PFSK-1 (cell line): ENCODE data around the gene UST.

Experiments
- FOXP2 ChIP-seq: optimal IDR thresholded peaks from 2 replicates; pipeline ENCODE3; 2011; ENCODE audit warnings: borderline replicate concordance, control low read depth, inconsistent platforms; ENCODE audit not compliant: insufficient read depth; ENCODE audit errors: extremely low read length, extremely low read depth
- POLR2AphosphoS5 ChIP-seq: IDR thresholded peaks from 2 replicates; pipeline ENCODE4 v1.6.1; 2012; ENCODE audit warnings: low read depth, mild to moderate bottlenecking, control low read depth, low read length, moderate library complexity
- SIN3A ChIP-seq: IDR thresholded peaks from 2 replicates; pipeline ENCODE4 v1.6.1; 2012; ENCODE audit warnings: mild to moderate bottlenecking, low read length, moderate library complexity, borderline replicate concordance; ENCODE audit not compliant: insufficient read depth
- TAF1 ChIP-seq: IDR thresholded peaks from 2 replicates; pipeline ENCODE4 v1.6.1; 2012; ENCODE audit warnings: low read length, control low read depth, borderline replicate concordance; ENCODE audit not compliant: insufficient read depth
- TF ChIP-seq, protein P1 (sequence below), 2 experiments: IDR thresholded peaks; 2 replicates each; pipeline versions ENCODE4 v1.6.1 to v1.8.0; 2011 to 2012; ENCODE audit warnings: low read depth in 2 of 2, low read length in 2 of 2, control low read depth in 1 of 2, inconsistent platforms in 1 of 2, mild to moderate bottlenecking in 1 of 2, moderate library complexity in 1 of 2; ENCODE audit not compliant: insufficient read depth in 1 of 2

The UST gene

DNA sequence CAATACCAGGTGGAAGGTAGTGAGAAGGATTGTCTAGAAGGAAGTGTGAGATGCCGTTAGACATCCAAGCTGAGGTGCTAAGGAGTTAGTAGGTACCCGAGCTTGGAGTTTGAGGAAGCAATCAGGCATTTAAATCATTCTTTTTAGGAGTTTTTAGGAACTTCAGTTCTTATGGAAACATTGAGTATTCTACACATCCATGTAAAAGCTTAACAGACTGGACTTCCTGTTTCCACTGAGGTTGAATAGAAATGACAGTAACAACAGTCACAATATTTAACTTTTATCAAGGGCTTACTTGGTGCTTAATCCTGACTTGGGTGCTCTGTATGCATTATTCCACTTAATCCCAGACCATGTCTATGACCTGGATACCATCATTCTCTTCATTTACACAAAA, 136.4 kb downstream of the UST start:
- TF ChIP-seq, protein P1, sequence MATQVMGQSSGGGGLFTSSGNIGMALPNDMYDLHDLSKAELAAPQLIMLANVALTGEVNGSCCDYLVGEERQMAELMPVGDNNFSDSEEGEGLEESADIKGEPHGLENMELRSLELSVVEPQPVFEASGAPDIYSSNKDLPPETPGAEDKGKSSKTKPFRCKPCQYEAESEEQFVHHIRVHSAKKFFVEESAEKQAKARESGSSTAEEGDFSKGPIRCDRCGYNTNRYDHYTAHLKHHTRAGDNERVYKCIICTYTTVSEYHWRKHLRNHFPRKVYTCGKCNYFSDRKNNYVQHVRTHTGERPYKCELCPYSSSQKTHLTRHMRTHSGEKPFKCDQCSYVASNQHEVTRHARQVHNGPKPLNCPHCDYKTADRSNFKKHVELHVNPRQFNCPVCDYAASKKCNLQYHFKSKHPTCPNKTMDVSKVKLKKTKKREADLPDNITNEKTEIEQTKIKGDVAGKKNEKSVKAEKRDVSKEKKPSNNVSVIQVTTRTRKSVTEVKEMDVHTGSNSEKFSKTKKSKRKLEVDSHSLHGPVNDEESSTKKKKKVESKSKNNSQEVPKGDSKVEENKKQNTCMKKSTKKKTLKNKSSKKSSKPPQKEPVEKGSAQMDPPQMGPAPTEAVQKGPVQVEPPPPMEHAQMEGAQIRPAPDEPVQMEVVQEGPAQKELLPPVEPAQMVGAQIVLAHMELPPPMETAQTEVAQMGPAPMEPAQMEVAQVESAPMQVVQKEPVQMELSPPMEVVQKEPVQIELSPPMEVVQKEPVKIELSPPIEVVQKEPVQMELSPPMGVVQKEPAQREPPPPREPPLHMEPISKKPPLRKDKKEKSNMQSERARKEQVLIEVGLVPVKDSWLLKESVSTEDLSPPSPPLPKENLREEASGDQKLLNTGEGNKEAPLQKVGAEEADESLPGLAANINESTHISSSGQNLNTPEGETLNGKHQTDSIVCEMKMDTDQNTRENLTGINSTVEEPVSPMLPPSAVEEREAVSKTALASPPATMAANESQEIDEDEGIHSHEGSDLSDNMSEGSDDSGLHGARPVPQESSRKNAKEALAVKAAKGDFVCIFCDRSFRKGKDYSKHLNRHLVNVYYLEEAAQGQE (IDR thresholded peaks at IDR 0.05; ENCODE audit: insufficient read depth in 1 of 2, low read depth in 2 of 2, low read length in 2 of 2): no peak
- no peak for TF ChIP-seq FOXP2
- TF ChIP-seq TAF1: no peak
- TF ChIP-seq SIN3A: no peak
- no peak for TF ChIP-seq POLR2AphosphoS5

DNA sequence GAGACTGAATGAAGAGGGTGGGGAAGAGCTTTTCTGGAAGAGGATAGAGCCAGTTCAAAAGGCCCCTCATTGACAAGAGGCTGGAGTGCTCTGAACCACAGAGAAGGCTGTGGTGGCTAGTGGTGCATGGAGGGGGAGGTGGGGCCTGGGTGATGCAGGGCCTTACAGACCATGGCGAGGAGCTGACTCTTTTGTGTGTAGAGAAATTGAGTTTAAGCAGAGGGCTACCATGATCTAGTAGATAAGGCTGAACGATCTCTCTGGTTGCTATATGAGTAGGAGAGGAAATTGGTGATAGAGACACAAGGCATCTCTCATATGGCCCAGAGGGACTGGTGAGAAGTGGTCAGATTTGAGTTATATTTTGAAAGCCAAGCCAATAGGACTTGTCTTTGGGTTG, 137.6 kb downstream of the UST start:
- TF ChIP-seq FOXP2 (no peak), POLR2AphosphoS5 (no peak), TAF1 (no peak), SIN3A (no peak)
- TF ChIP-seq, protein P1 (IDR thresholded peaks at IDR 0.05; ENCODE audit: insufficient read depth in 1 of 2, low read depth in 2 of 2, low read length in 2 of 2): no peak

DNA sequence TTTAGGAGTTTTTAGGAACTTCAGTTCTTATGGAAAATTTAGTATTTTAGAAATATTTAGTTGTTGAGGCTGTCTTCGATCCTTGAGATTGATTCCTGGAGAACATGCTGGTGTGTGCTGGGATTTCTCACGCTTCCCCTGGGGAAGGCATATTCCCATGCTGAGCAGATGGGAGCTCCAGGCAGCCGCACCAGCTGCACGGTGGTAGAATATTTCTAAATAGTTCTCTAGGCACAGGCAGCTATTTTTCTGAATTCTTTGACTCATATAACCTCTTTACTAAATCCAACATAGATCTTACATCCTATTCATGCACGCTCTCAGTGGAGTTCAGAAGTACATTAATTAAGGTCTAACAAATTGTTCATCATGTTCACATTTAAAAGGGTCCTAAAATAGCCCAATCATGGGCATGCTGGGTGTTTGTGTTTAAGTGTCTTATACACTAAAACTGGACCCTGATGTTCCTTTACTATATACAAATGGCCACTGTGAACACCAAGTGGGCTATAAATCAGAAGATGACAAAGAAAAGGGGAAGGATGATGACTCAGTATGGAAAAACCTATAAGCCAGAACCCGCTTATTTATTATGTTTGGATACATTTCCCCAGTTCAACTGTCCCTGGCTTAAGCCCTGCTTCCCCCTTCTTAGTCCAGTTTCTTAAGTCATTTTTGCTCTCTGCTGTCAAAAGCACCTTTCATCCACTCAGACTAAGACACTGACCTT, 138.5 kb downstream of the UST start:
- TF ChIP-seq TAF1: no peak
- TF ChIP-seq FOXP2: no peak
- TF ChIP-seq, protein P1 (IDR thresholded peaks at IDR 0.05; ENCODE audit: insufficient read depth in 1 of 2, low read depth in 2 of 2, low read length in 2 of 2): no peak
- no peak for TF ChIP-seq POLR2AphosphoS5
- no peak for TF ChIP-seq SIN3A

DNA sequence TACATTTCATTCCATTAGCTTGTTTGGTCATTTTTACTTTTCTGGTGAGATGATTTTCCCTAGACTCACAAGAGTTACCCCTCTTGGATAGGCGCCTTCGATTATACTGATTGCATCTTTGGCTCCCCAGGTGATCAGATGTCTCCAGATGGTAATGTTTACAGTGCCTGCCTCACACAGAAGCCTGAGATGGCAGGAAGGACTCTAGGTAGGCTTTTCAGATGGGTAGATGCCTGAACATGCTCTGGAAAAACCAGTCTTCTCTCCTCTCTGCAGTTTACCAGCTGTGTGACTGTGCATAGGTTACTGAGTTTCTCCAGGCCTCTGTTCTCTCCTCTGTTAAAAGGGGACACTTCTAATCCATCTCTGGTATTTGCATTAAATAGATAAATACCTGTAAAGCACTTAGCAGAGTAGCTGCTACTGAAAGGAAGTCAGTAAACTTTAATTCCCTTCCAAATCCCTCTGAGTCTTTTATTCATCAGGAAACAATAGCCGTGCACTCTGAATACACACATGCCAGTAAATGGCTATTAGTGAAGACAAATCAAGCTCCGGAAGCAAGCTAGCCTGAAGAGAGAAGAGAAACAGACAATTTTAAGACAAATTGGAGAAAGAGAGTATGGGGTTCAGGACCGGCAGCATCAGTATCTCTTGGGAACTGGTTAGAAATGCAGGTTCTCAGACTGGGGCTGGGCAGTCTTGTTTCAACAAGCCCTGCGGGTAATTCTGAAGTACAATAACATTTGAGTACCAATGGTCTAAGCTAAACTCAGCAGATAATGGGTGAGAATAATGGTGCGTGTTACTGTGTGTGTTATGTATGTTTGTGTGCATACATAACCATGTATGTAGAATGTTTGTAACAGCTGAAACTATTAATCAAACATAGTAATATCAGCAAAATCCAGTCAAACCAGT, 139.4 kb downstream of the UST start:
- TF ChIP-seq POLR2AphosphoS5: no peak
- TF ChIP-seq TAF1: no peak
- no peak for TF ChIP-seq SIN3A
- TF ChIP-seq, protein P1 (IDR thresholded peaks at IDR 0.05; ENCODE audit: insufficient read depth in 1 of 2, low read depth in 2 of 2, low read length in 2 of 2): no peak
- TF ChIP-seq FOXP2: no peak
